ENCODE measurements around the gene SDCCAG8.

DNA sequence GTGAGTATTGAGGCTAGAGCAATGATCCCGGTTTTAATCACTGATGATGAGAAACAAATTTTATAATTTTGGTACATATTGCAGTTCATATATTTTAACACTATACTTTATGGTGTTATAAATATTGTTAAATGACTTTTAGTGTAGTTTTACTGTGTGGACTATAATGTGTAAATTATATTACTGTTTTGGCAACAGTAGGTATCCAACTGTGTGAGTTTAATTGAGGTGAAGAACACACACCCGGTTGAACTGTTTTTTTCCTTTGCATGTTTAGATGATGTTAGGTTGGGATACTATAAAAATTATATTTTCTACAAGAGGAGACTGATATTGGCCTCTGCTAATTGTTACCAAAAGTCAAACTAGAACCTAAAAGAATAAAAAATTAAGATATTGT, 166.5 kb downstream of the SDCCAG8 start:
- TF ChIP-seq POLR2A (IDR thresholded peaks at IDR 0.05; ENCODE audit: low read length) (no peak), GATA1 (IDR thresholded peaks at IDR 0.05; ENCODE audit: low read depth, low read length) (no peak)

All from erythroblast (primary cell).